ENCODE data around the gene TPCN1. TPM values are rescaled to one million over a fixed set of nuclear protein-coding genes. Genes with fewer than 3 reads are reported as not detected.
"Not testable (repeated sequence)": the region's sequence is repeated elsewhere in the genome, so short reads cannot be mapped to it uniquely, and the experiment has no call there.

TPCN1 gene
- total RNA-seq, 3 donors from 2014 or later: 46.9 to 71.7 (median 59.5) TPM

DNA sequence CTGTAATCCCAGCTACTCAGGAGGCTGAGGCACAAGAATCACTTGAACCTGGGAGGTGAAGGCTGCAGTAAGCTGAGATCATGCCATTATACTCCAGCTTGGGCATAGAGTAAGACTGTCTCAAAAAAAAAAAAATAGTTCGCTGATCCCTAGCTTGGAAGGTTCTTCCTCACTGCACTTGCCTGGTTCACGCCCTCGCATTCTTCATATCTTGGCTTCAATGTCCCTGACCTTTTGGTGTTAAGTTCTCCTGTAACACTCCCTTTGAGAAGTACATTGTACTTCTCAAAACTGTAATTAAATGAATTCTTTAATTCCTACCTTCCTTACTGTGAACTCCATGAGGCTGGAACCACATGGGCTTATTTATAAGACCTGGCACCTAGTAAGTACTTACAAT, 16.5 kb upstream of the TPCN1 start:
- H3K4me1 ChIP-seq: no peaks in the 10 kb centered on the region
- intact Hi-C loops (cut with DNase I; ENCODE audit: low total_unique reads): no loop called here
- no peak overlapping the region for H3K4me3 ChIP-seq
- no peak for DNase-seq (ENCODE audit: low spot score in 2 of 2)
- no peak overlapping the region for H3K27ac ChIP-seq
- TF ChIP-seq POLR2AphosphoS5 (IDR thresholded peaks at IDR 0.05): no peak
- TF ChIP-seq, protein P1, sequence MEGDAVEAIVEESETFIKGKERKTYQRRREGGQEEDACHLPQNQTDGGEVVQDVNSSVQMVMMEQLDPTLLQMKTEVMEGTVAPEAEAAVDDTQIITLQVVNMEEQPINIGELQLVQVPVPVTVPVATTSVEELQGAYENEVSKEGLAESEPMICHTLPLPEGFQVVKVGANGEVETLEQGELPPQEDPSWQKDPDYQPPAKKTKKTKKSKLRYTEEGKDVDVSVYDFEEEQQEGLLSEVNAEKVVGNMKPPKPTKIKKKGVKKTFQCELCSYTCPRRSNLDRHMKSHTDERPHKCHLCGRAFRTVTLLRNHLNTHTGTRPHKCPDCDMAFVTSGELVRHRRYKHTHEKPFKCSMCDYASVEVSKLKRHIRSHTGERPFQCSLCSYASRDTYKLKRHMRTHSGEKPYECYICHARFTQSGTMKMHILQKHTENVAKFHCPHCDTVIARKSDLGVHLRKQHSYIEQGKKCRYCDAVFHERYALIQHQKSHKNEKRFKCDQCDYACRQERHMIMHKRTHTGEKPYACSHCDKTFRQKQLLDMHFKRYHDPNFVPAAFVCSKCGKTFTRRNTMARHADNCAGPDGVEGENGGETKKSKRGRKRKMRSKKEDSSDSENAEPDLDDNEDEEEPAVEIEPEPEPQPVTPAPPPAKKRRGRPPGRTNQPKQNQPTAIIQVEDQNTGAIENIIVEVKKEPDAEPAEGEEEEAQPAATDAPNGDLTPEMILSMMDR (IDR thresholded peaks at IDR 0.05): no peak
- no peak for TF ChIP-seq POLR2A (IDR thresholded peaks at IDR 0.05)
- H3K27me3 ChIP-seq: no peaks in the 10 kb centered on the region
- no peaks in the 10 kb centered on the region for H3K36me3 ChIP-seq
- no peaks in the 10 kb centered on the region for H3K9me3 ChIP-seq

DNA sequence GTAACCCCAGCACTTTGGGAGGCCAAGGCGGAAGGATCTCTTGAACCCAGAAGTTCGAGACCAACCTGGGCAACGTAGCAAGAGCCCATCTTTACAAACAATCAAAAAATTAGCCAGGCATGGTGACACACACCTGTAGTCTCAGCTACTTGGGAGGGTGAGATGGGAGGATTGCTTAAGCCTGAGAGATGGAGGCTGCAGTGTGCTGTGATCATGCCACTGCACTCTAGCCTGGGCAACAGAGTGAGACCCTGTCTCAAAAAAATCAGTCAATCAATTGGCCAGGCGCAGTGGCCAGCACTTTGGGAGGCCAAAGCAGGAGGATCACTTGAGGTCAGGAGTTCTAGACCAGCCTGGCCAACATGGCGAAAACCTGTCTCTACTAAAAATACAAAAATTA, 14.5 kb upstream of the TPCN1 start:
- H3K4me1 ChIP-seq; intact Hi-C loops (cut with DNase I; ENCODE audit: low total_unique reads); H3K27me3 ChIP-seq; DNase-seq (ENCODE audit: low spot score in 2 of 2); H3K36me3 ChIP-seq; H3K9me3 ChIP-seq; H3K4me3 ChIP-seq; H3K27ac ChIP-seq: not testable (repeated sequence)

DNA sequence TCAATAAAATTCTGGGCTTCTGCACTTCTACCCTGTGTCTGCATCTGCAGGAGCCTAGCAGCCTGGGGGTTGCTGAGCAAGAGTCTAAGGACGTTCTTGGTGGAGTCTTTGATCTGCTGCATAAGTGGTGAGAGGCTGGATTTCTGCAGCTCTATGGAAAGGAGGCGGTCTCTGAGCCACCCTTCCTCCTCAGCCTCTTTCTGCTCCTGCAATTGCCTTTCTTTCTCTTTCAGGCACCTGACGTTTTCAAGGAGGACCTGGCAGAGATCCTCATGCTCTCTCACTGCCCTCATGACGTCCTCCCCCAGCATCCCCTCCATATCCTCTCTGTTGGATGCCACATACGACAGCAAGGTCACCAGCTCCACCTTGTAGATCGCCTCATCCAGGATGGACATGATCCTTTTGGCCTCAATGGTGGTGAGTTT, 13.6 kb upstream of the TPCN1 start:
- intact Hi-C loops (cut with DNase I; ENCODE audit: low total_unique reads): no loop called here
- no peaks in the 10 kb centered on the region for H3K9me3 ChIP-seq
- H3K27ac ChIP-seq: no peak overlapping the region
- TF ChIP-seq, protein P1 (IDR thresholded peaks at IDR 0.05): no peak
- no peak for TF ChIP-seq POLR2AphosphoS5 (IDR thresholded peaks at IDR 0.05)
- no peak for TF ChIP-seq POLR2A (IDR thresholded peaks at IDR 0.05)
- no peak overlapping the region for H3K4me3 ChIP-seq
- no peaks in the 10 kb centered on the region for H3K27me3 ChIP-seq
- H3K36me3 ChIP-seq: no peaks in the 10 kb centered on the region
- DNase-seq (ENCODE audit: low spot score in 2 of 2): no peak
- H3K4me1 ChIP-seq: no peaks in the 10 kb centered on the region

DNA sequence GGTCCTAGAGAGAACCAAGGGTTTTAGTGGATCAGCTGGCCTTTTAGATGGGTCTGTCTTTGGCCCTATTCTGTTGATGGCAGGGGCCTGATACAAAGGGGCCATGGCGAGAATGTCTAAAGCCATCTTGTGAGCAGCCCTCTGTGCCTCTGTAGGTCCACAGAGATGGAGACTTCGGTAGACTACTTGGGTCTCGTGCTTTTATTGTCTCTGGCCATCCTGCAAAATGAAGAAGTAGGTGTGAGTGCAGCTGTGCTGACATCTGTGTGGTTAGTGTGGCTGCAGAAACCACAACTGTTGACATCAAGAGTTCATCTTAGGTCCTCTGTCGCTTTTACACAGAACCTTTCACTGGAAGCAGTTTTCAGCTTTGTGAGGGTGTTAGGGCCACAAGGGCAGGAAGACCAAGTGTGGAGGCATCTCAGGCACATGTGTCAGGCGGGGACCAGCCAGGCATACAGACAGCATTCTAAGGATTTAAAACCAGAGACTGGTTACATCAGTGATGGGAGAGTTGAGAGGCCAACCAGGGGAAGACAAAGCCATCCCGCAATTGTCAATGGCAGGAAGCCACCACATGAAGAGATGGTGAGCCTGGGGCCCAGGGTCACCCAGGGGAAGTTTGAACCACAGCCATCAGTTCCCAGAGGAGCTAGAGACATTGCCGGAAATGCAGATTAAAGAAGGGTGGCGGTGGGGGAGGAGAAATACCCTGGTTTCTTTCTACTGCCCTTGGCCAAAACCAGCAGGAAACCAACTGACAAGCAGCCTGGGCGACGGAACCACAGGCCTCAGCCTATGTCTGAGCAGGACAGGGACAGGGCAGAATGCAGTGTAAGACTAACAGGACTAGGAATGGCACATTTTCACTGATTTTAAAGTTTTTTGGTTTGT, 13.0 kb upstream of the TPCN1 start:
- no peak for DNase-seq (ENCODE audit: low spot score in 2 of 2)
- no peaks in the 10 kb centered on the region for H3K36me3 ChIP-seq
- TF ChIP-seq, protein P1 (IDR thresholded peaks at IDR 0.05): no peak
- no peak for TF ChIP-seq POLR2A (IDR thresholded peaks at IDR 0.05)
- no peak for TF ChIP-seq POLR2AphosphoS5 (IDR thresholded peaks at IDR 0.05)
- H3K4me3 ChIP-seq: no peak overlapping the region
- H3K27ac ChIP-seq: peak overlapping the region; percentile 4 to 21
- no peaks in the 10 kb centered on the region for H3K27me3 ChIP-seq
- no peaks in the 10 kb centered on the region for H3K4me1 ChIP-seq
- H3K9me3 ChIP-seq: no peaks in the 10 kb centered on the region
- intact Hi-C loops (cut with DNase I; ENCODE audit: low total_unique reads): no loop called here

DNA sequence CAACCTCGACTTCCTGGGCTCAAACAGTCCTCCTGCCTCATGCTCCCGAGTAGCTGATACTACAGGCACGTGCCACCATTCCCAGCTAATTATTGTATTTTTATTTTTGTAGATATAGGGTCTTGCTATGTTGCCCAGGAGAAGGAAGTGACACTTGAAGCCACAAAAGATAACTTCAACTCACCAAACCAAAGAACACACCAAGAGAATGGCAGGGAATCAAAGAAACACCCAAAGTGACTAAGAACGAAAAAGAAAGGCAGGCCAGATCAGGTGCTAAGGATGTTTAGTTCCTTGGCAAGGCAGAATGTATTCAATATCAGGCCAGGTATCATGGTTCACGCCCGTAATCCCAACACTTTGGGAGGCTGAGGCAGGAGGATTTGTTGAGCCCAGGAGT, 10.1 kb upstream of the TPCN1 start:
- no peaks in the 10 kb centered on the region for H3K36me3 ChIP-seq
- no peak overlapping the region for H3K4me3 ChIP-seq
- no peaks in the 10 kb centered on the region for H3K4me1 ChIP-seq
- no peaks in the 10 kb centered on the region for H3K9me3 ChIP-seq
- H3K27me3 ChIP-seq: no peaks in the 10 kb centered on the region
- TF ChIP-seq POLR2A (IDR thresholded peaks at IDR 0.05) (no peak), POLR2AphosphoS5 (IDR thresholded peaks at IDR 0.05) (no peak)
- TF ChIP-seq, protein P1 (IDR thresholded peaks at IDR 0.05): no peak
- H3K27ac ChIP-seq: no peak overlapping the region
- intact Hi-C loops (cut with DNase I; ENCODE audit: low total_unique reads): no loop called here
- DNase-seq (ENCODE audit: low spot score in 2 of 2): no peak

Measured in breast epithelium (tissue), 4 donors.